ENCODE data around the gene CFAP46.
"Not testable (repeated sequence)": the region's sequence is repeated elsewhere in the genome, so short reads cannot be mapped to it uniquely, and the experiment has no call there.

The CFAP46 gene

GRCh38 chr10:132898391-132899053, 43.8 kb downstream of the CFAP46 start:
- DNase-seq, result no peak

- DNase-seq, result no peak
These were observed 44.6 kb downstream of the CFAP46 start for GRCh38 chr10:132897516-132898381.

- DNase-seq, result not testable (repeated sequence)
These were observed 48.6 kb downstream of the CFAP46 start for GRCh38 chr10:132893786-132894185.

- DNase-seq, result peak; percentile 6
These were observed 49.3 kb downstream of the CFAP46 start for GRCh38 chr10:132893090-132893489.

- DNase-seq, result no peak
These were observed 50.4 kb downstream of the CFAP46 start for GRCh38 chr10:132892004-132892403.

GRCh38 chr10:132891368-132891767, 51.0 kb downstream of the CFAP46 start:
- DNase-seq, result no peak

- DNase-seq, result no peak
These were observed 52.1 kb downstream of the CFAP46 start for GRCh38 chr10:132890301-132890700.

GRCh38 chr10:132889556-132889955, 52.8 kb downstream of the CFAP46 start:
- DNase-seq, result no peak

GRCh38 chr10:132888898-132889490, 53.4 kb downstream of the CFAP46 start:
- no peak for DNase-seq

- DNase-seq, result not testable (repeated sequence)
These were observed 53.9 kb downstream of the CFAP46 start for GRCh38 chr10:132888446-132888845.

- DNase-seq, result no peak
These were observed 55.9 kb downstream of the CFAP46 start for GRCh38 chr10:132886211-132887099.

- no peak for DNase-seq
These were observed 56.7 kb downstream of the CFAP46 start for GRCh38 chr10:132885451-132886210.

GRCh38 chr10:132884691-132885271, 57.6 kb downstream of the CFAP46 start:
- no peak for DNase-seq

GRCh38 chr10:132884041-132884440, 58.3 kb downstream of the CFAP46 start:
- DNase-seq, result no peak

GRCh38 chr10:132883391-132883881, 58.9 kb downstream of the CFAP46 start:
- DNase-seq, result no peak

- DNase-seq, result no peak
These were observed 60.1 kb downstream of the CFAP46 start for GRCh38 chr10:132882069-132882951.

- DNase-seq, result no peak
These were observed 61.0 kb downstream of the CFAP46 start for GRCh38 chr10:132881186-132881920.

- DNase-seq, result no peak
These were observed 62.0 kb downstream of the CFAP46 start for GRCh38 chr10:132880128-132880981.

Measured in fibroblast of skin of right quadriceps (primary cell).